ENCODE results near the gene AGTPBP1.

- TF ChIP-seq EZH2 (IDR thresholded peaks at IDR 0.05; ENCODE audit: insufficient read depth, poor library complexity, severe bottlenecking) (no peak), EZH2phosphoT487 (IDR thresholded peaks at IDR 0.05; ENCODE audit: insufficient read depth, low read depth) (no peak)
These were observed 79.2 kb downstream of the AGTPBP1 start for GRCh38 chr9:85662573-85662972.

Measured in GM23248 (cell line).